HepG2 (cell line): ENCODE measurements around the gene INHA. TPM values are rescaled to one million over a fixed set of nuclear protein-coding genes. Genes with fewer than 3 reads are reported as not detected.

Experiments used
- MLX ChIP-seq: IDR thresholded peaks from 2 replicates; pipeline ENCODE4 v1.6.1; 2016
- NCOA2 ChIP-seq: sonication (generic); formaldehyde crosslinking; IDR thresholded peaks from 2 replicates; pipeline ENCODE4 v1.8.0; 2022; ENCODE audit warnings: inconsistent platforms
- ZBTB1 ChIP-seq: sonication (generic); formaldehyde crosslinking; IDR thresholded peaks from 2 replicates; pipeline ENCODE4 v1.4.0; 2020; ENCODE audit warnings: missing genetic modification reagents, borderline replicate concordance
- ZBTB49 ChIP-seq: sonication (generic); formaldehyde crosslinking; IDR thresholded peaks from 2 replicates; pipeline ENCODE4 v1.4.0; 2020; ENCODE audit warnings: missing genetic modification reagents, borderline replicate concordance
- ZNF280D ChIP-seq: sonication (generic); formaldehyde crosslinking; IDR thresholded peaks from 2 replicates; pipeline ENCODE4 v1.5.1; 2020; ENCODE audit warnings: mild to moderate bottlenecking, missing genetic modification reagents
- ZNF331 ChIP-seq: sonication (generic); formaldehyde crosslinking; IDR thresholded peaks from 2 replicates; pipeline ENCODE4 v1.4.0; 2020; ENCODE audit warnings: missing genetic modification reagents
- ZNF44 ChIP-seq: sonication (generic); formaldehyde crosslinking; IDR thresholded peaks from 2 replicates; pipeline ENCODE4 v1.5.1; 2020; ENCODE audit warnings: mild to moderate bottlenecking, missing genetic modification reagents
- ZNF556 ChIP-seq: sonication (generic); formaldehyde crosslinking; IDR thresholded peaks from 2 replicates; pipeline ENCODE4 v1.4.0; 2020; ENCODE audit warnings: mild to moderate bottlenecking, missing genetic modification reagents, borderline replicate concordance
- ZNF557 ChIP-seq: sonication (generic); formaldehyde crosslinking; IDR thresholded peaks from 2 replicates; pipeline ENCODE4 v1.4.0; 2020; ENCODE audit warnings: missing genetic modification reagents
- ZNF589 ChIP-seq: sonication (generic); formaldehyde crosslinking; conservative IDR thresholded peaks from 2 replicates; pipeline ENCODE4 v1.8.0; 2022; ENCODE audit warnings: mild to moderate bottlenecking, moderate library complexity, missing genetic modification reagents
- ZNF609 ChIP-seq: sonication (generic); formaldehyde crosslinking; IDR thresholded peaks from 2 replicates; pipeline ENCODE4 v1.4.0; 2020; ENCODE audit warnings: mild to moderate bottlenecking, missing genetic modification reagents, borderline replicate concordance
- ZNF652 ChIP-seq: IDR thresholded peaks from 2 replicates; pipeline ENCODE4 v1.6.1; 2016; ENCODE audit warnings: low read depth, borderline replicate concordance
- ZNF678 ChIP-seq: sonication (generic); formaldehyde crosslinking; IDR thresholded peaks from 2 replicates; pipeline ENCODE4 v1.4.0; 2020; ENCODE audit warnings: mild to moderate bottlenecking, missing genetic modification reagents
- polyA plus RNA-seq, 8 experiments: library from polyadenylated mRNA; depleted of rRNA in 3 of 8; stranded (reverse) in 7 of 8; unstranded in 1 of 8; fragments of >200 nt; fragmentation: Illumina TruSeq in 4 of 8; extraction: Trizol in 4 of 8; gene quantifications; 2 replicates each; pipeline versions ENCODE4 v1.2.1 to v1.2.3, GENCODE V29; 2011 to 2016; ENCODE audit warnings: low read depth in 4 of 8, missing spikeins in 1 of 8, mixed read lengths in 1 of 8; ENCODE audit not compliant: insufficient read depth in 1 of 8
- total RNA-seq, 5 experiments: library from RNA; depleted of rRNA; stranded (reverse); fragments of >200 nt; fragmentation: Illumina TruSeq; extraction: Trizol; gene quantifications; 2 replicates each; pipeline ENCODE4 v1.2.3, GENCODE V29; 2016; ENCODE audit warnings: low read depth in 1 of 5
- TF ChIP-seq, protein P1 (sequence below): sonication (generic); formaldehyde crosslinking; conservative IDR thresholded peaks from 2 replicates; pipeline ENCODE4 v1.4.0; 2020; ENCODE audit warnings: missing genetic modification reagents

The INHA gene
- total and polyA plus RNA-seq, 2 of the 13 experiments (the other 11 are each of a cell fraction or from before 2014, with no cell fraction given): 4.1 to 15.2 TPM

- TF ChIP-seq ZNF280D (CRISPR knock-in tag) (peak; percentile 96; the same call in 1 of the 2 replicates), ZNF44 (CRISPR knock-in tag) (0 out of 2 replicates have a peak, but pooled peaks have one; percentile 46), ZBTB1 (CRISPR knock-in tag) (no peak), MLX (CRISPR knock-in tag) (peak; percentile 70; the same call in 1 of the 2 replicates), NCOA2 (CRISPR knock-in tag) (peak; percentile 90), ZNF652 (CRISPR knock-in tag) (peak; percentile 63; the same call in 1 of the 2 replicates), ZNF556 (CRISPR knock-in tag) (peak; percentile 99), ZNF589 (CRISPR knock-in tag) (peak; percentile 98), ZNF331 (CRISPR knock-in tag) (peak; percentile 97), ZNF557 (CRISPR knock-in tag) (peak; percentile 88), ZNF609 (CRISPR knock-in tag) (peak; percentile 92), ZNF678 (CRISPR knock-in tag) (0 out of 2 replicates have a peak, but pooled peaks have one; percentile 67), ZBTB49 (CRISPR knock-in tag) (no peak)
- TF ChIP-seq, protein P1, sequence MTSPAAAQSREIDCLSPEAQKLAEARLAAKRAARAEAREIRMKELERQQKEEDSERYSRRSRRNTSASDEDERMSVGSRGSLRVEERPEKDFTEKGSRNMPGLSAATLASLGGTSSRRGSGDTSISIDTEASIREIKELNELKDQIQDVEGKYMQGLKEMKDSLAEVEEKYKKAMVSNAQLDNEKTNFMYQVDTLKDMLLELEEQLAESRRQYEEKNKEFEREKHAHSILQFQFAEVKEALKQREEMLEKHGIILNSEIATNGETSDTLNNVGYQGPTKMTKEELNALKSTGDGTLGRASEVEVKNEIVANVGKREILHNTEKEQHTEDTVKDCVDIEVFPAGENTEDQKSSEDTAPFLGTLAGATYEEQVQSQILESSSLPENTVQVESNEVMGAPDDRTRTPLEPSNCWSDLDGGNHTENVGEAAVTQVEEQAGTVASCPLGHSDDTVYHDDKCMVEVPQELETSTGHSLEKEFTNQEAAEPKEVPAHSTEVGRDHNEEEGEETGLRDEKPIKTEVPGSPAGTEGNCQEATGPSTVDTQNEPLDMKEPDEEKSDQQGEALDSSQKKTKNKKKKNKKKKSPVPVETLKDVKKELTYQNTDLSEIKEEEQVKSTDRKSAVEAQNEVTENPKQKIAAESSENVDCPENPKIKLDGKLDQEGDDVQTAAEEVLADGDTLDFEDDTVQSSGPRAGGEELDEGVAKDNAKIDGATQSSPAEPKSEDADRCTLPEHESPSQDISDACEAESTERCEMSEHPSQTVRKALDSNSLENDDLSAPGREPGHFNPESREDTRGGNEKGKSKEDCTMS (CRISPR knock-in tag): no peak; the same call in 1 of the 2 replicates
These were observed 4.6 kb downstream of the INHA start (continued) for GRCh38 chr2:219576505-219577388.
